ENCODE results near the gene MAPKAP1. TPM values are rescaled to one million over a fixed set of nuclear protein-coding genes. Genes with fewer than 3 reads are reported as not detected.

Gene MAPKAP1
- total RNA-seq, 4 donors from 2014 or later, result 87.1 to 114 (median 111) TPM

GRCh38 chr9:125422853-125423252 is 284.2 kb downstream of the MAPKAP1 start:
- TF ChIP-seq, protein P1, sequence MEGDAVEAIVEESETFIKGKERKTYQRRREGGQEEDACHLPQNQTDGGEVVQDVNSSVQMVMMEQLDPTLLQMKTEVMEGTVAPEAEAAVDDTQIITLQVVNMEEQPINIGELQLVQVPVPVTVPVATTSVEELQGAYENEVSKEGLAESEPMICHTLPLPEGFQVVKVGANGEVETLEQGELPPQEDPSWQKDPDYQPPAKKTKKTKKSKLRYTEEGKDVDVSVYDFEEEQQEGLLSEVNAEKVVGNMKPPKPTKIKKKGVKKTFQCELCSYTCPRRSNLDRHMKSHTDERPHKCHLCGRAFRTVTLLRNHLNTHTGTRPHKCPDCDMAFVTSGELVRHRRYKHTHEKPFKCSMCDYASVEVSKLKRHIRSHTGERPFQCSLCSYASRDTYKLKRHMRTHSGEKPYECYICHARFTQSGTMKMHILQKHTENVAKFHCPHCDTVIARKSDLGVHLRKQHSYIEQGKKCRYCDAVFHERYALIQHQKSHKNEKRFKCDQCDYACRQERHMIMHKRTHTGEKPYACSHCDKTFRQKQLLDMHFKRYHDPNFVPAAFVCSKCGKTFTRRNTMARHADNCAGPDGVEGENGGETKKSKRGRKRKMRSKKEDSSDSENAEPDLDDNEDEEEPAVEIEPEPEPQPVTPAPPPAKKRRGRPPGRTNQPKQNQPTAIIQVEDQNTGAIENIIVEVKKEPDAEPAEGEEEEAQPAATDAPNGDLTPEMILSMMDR (IDR thresholded peaks at IDR 0.05), result no peak
- no peak for TF ChIP-seq POLR2A (IDR thresholded peaks at IDR 0.05)
- H3K9me3 ChIP-seq, result no peaks in the 10 kb centered on the region
- H3K27me3 ChIP-seq, result no peaks in the 10 kb centered on the region
- no peak overlapping the region for H3K4me3 ChIP-seq (replicated peaks in 1 of 3)
- H3K4me1 ChIP-seq, result no peaks in the 10 kb centered on the region
- WGBS, 2 donors, result 90 to 96% methylated on average over 3 to 7 of the region's 10 CpGs
- intact Hi-C loops (cut with DNase I), result no loop called here
- no peak overlapping the region for H3K27ac ChIP-seq
- no peak for DNase-seq
- H3K36me3 ChIP-seq, result no peaks in the 10 kb centered on the region

GRCh38 chr9:125421591-125422181 is 285.3 kb downstream of the MAPKAP1 start:
- 90% methylated on average over 12 to 13 of the region's 13 CpGs for WGBS, 2 donors
- Histone ChIP-seq H3K27me3 (no peaks in the 10 kb centered on the region), H3K9me3 (no peaks in the 10 kb centered on the region), H3K27ac (no peak overlapping the region), H3K4me3 (replicated peaks in 1 of 3) (no peak overlapping the region), H3K4me1 (no peaks in the 10 kb centered on the region), H3K36me3 (no peaks in the 10 kb centered on the region)
- TF ChIP-seq, protein P1 (IDR thresholded peaks at IDR 0.05), result no peak
- no peak for TF ChIP-seq POLR2A (IDR thresholded peaks at IDR 0.05)
- DNase-seq, result no peak
- intact Hi-C loops (cut with DNase I), result no loop called here

DNA sequence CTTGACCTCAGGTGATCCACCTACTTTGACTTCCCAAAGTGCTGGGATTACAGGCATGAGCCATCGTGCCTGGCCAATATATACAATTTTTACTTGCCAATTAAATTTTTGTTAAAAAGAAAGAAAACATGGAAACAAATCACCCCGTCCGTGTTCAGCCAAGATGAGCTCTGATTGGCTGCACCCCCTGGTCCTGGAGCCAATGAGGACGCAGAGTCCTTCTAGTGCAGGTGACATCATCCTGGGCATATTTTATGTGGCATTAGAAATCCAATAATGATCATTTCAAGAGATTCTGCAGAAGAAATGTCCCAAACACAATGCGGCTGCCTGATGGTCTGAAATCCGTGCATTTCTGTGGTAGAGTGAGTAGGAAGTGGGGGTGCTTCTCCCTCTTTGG is 285.8 kb downstream of the MAPKAP1 start:
- H3K27me3 ChIP-seq, result no peaks in the 10 kb centered on the region
- TF ChIP-seq, protein P1 (IDR thresholded peaks at IDR 0.05), result no peak
- no peak for TF ChIP-seq POLR2A (IDR thresholded peaks at IDR 0.05)
- no peak overlapping the region for H3K27ac ChIP-seq
- peaks cover 0 to 4% of the 10 kb centered on the region in 2 donors for H3K4me1 ChIP-seq
- WGBS, 2 donors, result 90 to 95% methylated on average over 6 of the region's 6 CpGs
- no peaks in the 10 kb centered on the region for H3K36me3 ChIP-seq
- no peak for DNase-seq
- intact Hi-C loops (cut with DNase I), result no loop called here
- no peaks in the 10 kb centered on the region for H3K9me3 ChIP-seq
- H3K4me3 ChIP-seq (replicated peaks in 1 of 3), result no peak overlapping the region

DNA sequence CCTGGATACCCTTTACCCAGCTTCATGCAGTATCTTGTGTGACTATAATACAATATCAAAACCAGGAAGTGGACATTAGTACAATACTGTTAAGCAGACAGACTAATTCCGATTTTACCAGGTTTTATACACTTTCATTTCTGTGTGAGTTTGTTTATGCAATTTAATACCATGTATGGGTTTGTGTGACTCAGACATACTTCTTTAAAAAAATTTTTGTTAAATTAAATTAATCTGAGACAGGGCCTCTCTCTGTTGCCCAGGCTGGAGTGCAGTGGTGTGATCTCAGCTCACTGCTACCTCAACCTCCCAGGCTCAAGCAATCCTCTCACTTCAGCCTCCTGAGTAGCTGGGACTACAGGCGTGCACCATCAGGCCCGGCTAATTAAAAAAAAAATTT is 288.6 kb downstream of the MAPKAP1 start:
- Histone ChIP-seq H3K4me1 (peaks cover 0 to 5% of the 10 kb centered on the region in 2 donors), H3K36me3 (no peaks in the 10 kb centered on the region), H3K27ac (no peak overlapping the region), H3K9me3 (no peaks in the 10 kb centered on the region), H3K27me3 (no peaks in the 10 kb centered on the region), H3K4me3 (replicated peaks in 1 of 3) (no peak overlapping the region)
- DNase-seq, result no peak
- 89 to 90% methylated on average over 3 of the region's 3 CpGs for WGBS, 2 donors
- intact Hi-C loops (cut with DNase I), result no loop called here
- TF ChIP-seq POLR2A (IDR thresholded peaks at IDR 0.05), result no peak
- TF ChIP-seq, protein P1 (IDR thresholded peaks at IDR 0.05), result no peak

GRCh38 chr9:125416517-125416916 is 290.5 kb downstream of the MAPKAP1 start:
- Histone ChIP-seq H3K27ac (no peak overlapping the region), H3K36me3 (no peaks in the 10 kb centered on the region), H3K4me3 (replicated peaks in 1 of 3) (no peak overlapping the region), H3K4me1 (peaks cover 0 to 5% of the 10 kb centered on the region in 2 donors), H3K9me3 (no peaks in the 10 kb centered on the region), H3K27me3 (no peaks in the 10 kb centered on the region)
- 88 to 96% methylated on average over 8 of the region's 8 CpGs for WGBS, 2 donors
- no peak for DNase-seq
- TF ChIP-seq, protein P1 (IDR thresholded peaks at IDR 0.05), result no peak
- no peak for TF ChIP-seq POLR2A (IDR thresholded peaks at IDR 0.05)
- intact Hi-C loops (cut with DNase I), result no loop called here
